Medulla oblongata (tissue), 1 donor: ENCODE results near the gene COASY.

Experiments
- DNase-seq: peaks from one replicate; pipeline ENCODE4 v3.0.0-alpha.2; 2015; ENCODE audit errors: extremely low spot score

Gene COASY

DNA sequence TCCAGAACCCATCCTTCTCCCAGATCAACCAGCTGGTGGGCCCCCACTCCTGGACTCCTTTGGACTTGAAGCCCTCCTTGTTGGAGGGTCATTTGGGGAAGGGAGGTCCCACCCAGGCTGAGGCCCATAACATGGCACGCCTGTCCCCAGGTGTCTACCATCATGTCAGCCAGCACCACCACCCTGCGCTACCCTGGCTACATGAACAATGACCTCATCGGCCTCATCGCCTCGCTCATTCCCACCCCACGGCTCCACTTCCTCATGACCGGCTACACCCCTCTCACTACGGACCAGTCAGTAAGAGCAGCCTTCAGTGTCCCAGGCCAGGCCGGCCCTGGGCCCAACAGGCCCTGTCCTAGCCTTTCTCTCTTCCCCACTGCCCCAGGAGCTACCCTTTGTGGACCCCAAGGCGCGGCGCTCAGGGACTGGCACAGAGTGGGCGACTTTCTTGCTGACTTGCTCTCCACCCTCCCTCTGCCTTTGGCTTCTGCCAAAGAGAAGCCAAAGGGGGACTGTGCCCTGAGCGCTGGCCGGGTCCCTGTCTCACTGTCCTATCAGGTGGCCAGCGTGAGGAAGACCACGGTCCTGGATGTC lies 51.8 kb downstream of the COASY start:
- DNase-seq, result no peak
